ENCODE measurements around the gene SLC28A1.

- TF ChIP-seq, protein P1, sequence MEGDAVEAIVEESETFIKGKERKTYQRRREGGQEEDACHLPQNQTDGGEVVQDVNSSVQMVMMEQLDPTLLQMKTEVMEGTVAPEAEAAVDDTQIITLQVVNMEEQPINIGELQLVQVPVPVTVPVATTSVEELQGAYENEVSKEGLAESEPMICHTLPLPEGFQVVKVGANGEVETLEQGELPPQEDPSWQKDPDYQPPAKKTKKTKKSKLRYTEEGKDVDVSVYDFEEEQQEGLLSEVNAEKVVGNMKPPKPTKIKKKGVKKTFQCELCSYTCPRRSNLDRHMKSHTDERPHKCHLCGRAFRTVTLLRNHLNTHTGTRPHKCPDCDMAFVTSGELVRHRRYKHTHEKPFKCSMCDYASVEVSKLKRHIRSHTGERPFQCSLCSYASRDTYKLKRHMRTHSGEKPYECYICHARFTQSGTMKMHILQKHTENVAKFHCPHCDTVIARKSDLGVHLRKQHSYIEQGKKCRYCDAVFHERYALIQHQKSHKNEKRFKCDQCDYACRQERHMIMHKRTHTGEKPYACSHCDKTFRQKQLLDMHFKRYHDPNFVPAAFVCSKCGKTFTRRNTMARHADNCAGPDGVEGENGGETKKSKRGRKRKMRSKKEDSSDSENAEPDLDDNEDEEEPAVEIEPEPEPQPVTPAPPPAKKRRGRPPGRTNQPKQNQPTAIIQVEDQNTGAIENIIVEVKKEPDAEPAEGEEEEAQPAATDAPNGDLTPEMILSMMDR (IDR thresholded peaks at IDR 0.05; ENCODE audit: poor library complexity), result no peak
- TF ChIP-seq EZH2phosphoT487 (IDR thresholded peaks at IDR 0.05; ENCODE audit: low read depth, severe bottlenecking, unreplicated experiment), result no peak
- TF ChIP-seq EZH2 (IDR thresholded peaks at IDR 0.05; ENCODE audit: borderline replicate concordance), result no peak
These were observed 55.9 kb downstream of the SLC28A1 start for GRCh38 chr15:84940399-84940798.

All from hepatocyte (in vitro differentiated cells).